NCI-H1694 treated with DMSO at 0.1 percent for 48 hours (cell line): ENCODE data around the gene ADCYAP1R1.

Experiments used
- DNase-seq: peaks from one replicate; lab custom pipeline; 2025; lab: John Stamatoyannopoulos, UW

Gene ADCYAP1R1

DNA sequence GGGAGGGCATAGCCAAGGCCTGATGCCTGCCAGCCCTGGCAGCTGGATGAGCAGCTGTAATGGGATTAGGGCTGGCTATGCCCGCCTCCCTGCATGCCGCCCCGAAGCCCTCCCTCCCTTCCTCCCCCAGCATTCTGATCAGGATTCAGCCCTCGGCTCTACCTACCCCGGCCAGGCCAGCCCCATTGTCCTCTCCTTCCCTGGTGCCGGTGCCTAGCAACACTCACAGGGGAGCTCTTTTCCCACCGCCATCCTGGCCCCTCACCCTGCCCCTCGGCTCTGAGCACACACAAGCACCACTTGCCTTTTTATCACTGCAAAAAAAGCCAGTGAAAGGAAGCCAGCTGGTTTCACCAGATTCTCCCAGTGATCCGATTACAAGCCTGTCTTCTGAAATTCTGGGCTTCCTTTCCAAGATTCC, 9.0 kb upstream of the ADCYAP1R1 start:
- peak; percentile 81 for DNase-seq

DNA sequence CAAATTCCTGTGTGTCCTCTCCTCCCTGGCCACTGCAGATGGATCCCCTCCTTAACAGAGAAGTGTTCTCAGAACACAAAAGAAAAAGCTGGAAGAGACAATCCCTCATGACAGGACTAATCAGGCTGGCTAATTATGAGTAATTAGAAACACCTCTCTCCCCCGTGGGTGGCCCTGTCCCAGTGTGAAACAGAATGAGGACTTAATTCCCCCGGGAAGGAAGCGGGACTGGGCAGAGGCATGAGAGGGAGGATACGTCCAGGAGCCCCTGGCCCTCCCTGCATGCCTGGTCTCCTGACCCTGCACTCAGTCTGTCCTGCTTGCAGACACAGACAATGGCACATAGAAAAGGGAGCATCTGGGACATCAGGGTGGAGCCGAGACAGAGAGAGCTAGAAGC, 7.6 kb upstream of the ADCYAP1R1 start:
- no peak for DNase-seq

DNA sequence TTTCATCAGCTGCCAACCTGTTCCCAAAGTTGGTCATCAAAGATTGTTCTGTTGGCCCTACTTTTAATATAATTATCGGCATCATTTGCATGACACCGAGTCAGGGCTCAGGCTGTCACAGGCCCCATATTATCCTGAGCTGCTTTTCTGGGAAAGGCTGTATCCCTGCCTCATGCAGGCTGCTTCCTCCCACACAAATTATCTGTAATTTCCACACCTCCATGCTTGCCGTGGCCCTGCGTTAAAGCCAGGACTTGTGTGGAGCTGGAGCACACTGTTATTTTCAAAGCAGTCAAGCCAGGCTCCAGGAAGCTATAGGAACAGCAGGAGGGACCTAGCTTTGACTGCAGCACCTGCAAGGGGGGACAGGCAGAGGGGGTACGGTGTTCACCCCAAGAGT, 5.4 kb upstream of the ADCYAP1R1 start:
- no peak for DNase-seq

DNA sequence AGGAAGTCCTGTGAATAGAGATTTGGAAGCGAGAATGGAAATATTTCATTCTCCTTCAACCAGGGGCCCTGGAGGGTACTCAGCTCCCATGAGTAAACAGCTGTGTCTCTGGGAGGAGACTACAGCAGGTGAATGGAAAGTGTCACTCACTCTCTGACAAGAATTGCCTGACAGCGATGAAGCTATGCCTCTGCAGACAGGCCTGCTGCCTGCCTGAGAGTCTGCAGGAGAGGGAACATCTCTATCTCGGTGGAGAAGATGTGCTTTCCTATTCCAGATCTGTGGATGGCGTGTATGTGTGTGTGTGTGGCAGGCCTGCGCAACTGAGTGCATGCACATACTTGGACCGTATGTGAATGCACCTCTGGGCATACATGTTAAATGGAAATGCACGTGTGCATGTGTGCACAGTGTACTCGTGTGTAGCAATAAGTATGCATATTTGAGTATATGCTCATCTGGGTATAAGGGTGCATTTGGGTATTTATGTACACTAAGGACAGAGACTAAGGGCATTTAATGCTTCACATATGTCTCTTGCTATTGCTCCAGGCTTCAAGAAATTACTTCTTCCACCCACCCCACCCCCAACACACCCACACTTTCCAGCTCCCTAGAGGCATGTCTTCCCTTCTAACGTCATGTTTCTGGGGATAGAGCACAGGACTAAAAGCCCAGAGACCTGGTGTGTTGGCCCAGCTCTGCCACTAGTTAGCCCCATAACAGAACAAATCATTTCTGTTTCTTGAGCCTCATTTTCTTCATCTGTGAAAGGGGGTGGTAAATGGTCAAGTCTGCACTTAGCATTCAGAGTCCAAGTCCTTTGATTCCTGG, 4.6 kb upstream of the ADCYAP1R1 start:
- DNase-seq = no peak

DNA sequence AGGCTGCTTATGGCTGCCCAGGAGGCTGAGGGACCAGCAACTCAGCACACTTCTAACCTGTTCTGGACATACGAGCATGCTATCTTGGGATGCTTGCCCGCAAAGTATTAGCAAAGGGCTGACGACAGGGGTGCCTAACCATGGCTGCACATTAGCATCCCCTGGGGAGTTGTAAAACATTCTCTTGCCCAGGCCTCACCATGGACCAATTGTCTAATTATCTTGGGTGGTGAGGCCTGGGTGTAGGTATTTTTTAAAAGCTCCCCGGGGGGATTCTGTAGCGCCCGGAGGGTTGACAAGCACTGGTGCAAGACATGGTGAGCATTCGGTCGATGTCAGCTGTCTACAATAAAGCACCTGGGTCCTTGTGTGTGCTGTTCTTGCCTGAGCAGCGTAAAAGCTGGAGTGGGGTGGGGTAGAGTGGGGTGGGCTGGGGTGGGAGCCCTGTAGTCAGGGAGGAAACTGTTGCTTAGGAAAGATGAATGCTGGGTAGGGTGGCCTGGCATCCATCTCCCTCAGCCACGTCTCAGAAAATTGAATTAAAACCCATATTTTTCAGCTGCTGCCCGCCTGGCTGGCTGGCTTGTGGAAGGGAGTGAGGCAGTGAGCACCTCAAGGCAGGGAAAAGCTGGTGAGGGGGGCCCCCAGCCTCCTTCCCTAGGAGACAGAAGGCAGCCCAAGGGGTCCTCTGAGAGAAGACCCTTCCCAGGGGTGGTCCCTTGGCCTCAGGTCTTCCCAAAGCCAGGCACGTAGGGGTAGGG, 2.9 kb upstream of the ADCYAP1R1 start:
- DNase-seq = no peak

DNA sequence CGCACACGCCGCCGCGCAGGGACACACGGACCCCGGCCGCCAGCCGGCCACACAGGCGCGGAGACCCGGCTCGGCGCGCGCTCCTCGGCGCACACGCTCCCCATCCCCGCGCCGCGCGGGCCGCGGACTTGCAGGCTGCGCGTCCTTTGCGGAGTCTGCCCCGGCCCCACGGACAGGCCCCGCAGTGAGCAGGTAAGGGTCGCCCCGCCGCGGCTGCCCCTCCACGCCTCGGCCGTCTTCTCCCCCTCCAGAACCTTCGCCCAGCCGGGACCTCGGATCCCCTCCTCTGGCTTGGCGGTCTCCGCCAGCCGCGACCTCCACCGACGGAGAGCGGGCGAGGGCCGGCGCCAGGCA, 356 bp downstream of the ADCYAP1R1 start:
- no peak for DNase-seq

DNA sequence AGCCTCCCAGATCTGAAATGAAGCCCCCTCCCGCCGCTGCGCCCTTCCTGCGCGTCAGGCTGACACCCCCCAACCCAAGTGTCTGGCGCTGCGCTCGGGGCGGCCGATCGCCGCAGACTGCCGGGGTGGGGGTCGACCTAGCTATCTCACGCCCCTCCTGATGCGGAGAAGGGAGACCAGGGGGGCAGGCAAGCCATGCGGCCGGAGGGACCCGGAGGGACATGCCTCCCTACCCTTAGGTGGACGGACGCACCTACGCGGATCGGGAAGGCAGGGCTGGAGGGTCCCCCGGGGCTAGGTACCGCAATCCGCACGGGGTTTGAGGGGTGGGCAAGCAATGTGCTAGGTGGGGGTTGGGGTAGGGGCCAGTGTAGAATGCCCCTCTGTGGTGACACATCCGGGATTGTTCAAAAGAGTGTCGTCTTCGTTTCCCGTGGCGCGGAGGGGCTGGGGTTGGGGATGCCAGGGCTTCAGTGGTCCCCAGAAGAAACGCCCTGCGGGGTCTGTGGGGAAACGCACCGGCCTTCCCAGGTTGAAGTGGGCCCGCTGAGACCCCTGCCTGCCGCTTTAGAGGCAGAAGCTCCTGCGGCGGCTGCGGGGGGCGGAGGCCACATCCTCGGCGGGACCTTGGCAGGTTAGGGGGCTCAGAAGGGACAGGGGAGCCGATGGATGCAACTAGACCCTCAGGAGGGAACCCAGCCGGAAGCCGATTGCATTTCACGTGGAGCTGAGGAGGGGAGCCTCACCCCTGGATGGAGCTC, 913 bp downstream of the ADCYAP1R1 start:
- no peak for DNase-seq

DNA sequence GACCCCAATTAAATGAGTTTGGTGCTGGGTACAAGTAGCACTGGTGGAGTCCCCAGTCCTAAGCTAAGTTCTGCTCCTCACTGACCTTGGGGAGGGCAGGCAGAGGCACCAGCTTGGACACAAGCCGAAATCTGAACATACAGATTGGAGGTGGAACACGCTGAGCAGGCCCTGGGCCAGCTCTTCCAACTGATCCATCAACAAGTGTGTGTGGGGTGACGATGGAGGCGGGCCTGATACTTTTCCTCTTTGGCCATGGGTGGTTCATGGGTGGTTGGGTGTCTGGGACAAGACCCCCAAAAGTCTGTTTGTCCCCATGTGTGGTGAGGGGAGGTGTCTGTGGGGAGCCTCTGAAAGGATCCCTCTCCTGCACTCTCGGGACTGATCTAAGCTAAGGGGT, 1.9 kb downstream of the ADCYAP1R1 start:
- no peak for DNase-seq

DNA sequence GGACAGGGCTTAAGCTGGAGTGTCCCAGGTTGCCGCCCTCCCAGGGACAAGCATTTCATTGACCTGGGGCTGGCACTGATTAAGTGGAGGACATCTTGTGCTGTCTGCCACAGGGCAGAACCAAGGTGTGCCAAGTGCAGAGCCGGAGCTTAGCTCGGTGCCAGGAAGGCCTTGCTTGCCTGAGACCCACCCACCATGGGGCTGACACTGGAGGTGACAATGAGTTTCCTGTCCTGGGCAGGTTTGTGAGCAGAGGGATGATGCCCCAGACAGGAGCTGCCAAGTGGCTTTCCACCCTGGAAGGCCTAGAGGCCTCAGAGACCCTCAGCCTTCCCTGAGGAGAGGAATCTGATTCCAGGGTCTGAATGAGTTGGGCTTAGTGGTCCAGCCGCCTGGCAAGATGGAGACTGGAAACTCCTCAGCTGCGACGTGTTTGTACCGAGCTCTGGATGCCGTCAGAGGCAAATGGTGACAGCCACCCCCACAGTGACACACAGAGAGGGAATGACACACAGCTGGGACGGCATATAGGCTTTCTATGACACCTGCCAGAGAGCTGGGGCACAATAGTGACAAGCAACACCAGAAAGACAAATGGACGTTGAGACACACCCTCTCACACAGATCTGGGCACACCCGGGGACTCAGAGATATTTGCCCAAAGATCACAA, 2.6 kb downstream of the ADCYAP1R1 start:
- DNase-seq = no peak

DNA sequence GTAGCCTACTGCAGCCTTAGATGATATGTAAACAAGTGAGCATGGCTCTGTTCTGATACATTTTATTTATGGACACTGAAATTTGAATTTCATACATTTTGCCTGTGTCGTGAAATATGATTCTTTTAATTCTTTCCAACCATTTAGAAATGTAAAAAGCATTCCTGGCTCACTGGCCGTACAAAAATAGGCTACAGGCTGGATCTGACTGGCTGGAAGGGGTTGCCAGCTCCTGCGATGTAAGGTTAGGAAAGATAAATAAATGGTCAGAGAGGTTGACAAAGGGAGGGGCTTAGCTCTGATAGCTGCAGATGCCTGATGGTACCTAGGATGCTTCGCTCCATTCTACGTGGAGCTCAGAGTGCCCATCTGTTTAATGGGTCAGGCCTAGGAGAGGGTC, 3.4 kb downstream of the ADCYAP1R1 start:
- no peak for DNase-seq

DNA sequence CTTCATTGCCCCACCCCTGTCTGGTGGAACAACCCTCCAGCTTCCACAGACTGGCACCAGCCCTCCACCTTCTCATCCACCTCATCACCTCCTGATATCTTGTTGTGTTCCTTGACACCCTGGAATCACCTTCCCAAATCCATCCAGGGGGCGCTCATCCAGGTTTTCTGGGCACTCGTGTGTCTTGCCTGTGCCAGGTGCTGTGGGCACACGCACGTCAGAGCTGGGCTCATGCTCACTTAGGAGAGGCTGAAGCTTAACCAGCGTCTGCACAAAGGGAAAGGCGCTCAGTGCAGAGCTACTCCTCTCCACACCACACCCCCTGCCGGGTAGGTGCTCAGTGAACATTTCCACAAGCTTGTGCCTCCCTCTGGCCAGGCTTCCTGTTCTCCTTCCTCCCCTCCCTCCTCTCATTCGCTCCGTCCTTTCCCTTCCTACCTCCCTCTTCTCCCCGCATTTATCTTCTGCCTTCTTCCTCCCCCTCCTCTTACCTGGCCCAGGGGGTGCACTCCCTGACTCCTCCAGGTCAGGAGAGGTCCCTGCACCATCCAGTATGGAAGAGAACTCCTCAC, 4.8 kb downstream of the ADCYAP1R1 start:
- peak; percentile 20 for DNase-seq

DNA sequence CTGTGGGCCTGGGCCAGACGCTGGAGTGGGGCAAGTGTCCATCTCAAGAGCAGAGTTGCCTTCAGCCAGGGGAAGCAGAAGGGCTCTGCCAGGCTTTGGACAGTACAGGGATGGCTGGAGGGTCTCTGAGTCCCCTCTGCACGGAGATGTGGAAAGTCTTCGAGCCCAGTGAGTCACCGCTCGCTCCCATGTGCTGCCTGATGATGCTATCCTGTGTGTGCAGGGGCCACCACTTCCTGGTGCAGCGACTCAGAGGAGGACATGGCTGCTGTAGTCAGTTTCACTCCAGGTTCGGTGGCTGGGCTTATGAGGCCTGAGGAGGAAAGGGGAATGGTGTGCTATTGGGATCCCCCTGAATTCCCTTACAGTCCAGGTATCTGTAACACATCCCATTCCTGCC, 6.0 kb downstream of the ADCYAP1R1 start:
- DNase-seq = no peak

DNA sequence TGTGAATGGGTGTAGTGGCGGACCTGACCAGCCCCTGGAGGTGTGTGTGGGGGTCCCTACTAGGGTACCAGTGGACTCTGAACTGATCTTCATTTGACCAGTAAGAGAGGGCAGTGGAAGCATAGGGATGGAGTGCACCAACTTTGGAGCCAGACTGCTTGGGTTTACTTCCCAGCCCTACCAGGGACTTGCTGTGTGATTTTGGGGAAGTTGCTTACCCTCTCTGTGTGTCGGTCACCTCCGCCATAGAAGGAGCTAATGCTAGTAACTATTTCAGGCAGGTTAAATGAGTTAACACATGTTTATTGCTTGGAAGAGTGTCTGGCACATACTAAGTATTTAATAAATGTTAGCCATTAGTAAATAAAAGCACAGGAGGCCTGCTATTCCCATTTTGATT, 6.6 kb downstream of the ADCYAP1R1 start:
- no peak for DNase-seq

DNA sequence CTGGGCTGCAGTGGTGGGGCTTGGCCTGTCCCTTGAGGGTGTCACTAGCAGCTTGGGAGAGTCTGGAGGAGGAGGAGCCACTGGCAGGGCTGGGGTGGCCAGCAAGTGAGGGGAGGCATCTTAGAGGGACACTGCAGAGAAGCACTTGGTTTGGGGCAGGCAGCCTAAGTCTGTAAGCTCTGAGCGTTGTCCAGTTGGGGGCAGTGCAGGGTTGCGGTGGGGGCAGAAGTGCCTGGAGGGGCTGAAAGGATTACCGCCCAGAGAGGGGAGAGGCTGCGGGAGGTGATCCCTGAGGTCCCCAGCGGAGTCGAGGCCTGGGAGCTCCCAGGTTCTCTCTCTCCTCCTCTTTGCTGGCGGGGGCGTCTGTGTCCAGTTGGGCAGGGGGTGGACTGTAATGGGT, 7.4 kb downstream of the ADCYAP1R1 start:
- no peak for DNase-seq

DNA sequence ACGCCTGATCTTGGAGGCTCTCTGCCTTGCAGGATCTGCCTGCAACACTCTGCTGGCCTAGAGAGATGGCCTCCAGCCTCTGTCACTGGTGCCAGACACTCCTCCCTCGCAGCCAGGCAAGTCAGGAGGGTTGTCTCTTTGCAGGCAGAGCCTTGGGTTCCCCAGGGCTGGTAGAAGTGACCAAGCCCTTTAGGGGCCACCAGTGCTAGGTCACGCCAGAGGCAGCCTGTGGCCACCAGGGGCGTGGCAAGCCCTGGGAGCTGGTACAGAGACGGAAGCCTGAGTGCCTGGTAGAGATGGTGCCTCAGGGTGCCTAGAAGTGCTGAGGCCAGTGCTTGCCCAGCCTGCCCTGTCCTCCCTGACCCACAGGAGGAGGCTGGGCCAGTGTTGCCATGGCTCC, 9.1 kb downstream of the ADCYAP1R1 start:
- no peak for DNase-seq

DNA sequence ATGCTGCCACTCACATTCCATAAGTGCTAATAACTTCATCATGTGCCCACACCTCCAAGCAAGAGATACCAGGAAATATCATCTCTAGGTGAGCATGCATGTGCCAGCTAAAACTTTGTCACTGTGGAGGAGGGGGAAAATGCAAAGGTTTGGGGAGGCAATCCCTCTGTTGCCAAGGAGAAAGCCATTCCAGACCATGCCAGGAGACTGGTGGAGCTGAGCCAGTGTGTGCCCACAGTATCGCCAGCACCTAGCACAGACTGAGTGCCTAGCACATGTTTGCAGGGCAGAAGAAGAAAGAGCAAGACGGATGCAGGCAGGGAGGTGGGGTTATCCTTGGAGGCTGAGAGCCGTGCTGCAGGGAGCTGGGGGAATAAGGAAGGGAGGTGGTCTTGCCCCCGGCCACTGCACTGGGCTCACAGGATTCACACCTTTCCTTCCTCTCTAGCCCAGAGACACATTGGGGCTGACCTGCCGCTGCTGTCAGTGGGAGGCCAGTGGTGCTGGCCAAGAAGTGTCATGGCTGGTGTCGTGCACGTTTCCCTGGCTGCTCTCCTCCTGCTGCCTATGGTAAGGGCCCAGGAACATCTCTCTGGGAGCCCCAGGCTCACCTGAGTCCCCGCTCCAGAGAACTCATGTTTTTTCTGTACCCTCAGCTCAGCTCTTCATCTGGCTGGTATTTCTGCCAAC, 10.8 kb downstream of the ADCYAP1R1 start:
- DNase-seq = no peak

DNA sequence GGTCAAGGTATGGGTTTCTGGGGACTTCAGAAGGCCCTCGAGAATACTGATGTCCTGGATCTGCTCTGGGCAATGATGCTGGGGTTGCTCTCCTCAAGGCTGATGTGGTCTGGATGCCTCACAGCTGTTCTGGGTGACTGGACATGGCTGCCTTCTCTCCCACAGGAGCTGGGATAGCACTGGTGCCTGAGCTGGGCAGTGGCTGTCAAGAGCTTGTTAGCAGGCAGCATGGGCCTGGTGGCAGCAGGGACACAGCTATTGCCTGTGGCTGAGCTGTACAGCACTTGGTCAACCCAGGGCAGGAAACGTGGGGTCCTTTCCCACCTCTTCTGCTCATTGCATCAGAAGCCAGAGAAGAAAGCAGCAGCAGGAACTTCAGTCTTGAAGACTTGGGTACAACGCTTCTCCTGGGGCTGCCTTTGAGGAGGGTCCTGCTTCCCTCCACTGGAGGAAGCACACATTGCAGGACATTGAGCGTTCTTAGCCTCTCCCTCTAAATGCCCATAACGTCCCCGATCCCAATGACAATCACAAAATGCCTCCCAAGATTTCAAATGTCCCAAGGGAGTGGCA, 13.0 kb downstream of the ADCYAP1R1 start:
- no peak for DNase-seq

DNA sequence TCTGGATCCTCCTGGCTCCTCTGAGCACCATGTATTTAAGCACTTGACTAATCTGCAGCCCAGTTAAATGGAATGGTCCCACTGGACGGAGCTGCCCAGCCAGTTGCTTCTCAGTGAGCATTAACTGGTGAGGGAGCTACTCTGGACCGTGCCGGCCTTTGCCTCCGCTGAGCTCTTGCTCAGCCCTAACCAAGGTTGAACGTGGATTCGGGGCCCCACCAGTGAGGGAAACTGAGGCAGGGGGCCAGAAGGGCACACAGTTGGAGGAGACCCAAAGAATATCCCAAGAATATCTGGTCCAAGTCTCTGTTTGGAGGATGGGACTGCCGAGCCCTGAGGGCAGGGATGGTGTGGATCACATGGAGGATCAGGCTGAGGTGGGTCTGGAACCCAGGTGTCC, 13.7 kb downstream of the ADCYAP1R1 start:
- DNase-seq = no peak

DNA sequence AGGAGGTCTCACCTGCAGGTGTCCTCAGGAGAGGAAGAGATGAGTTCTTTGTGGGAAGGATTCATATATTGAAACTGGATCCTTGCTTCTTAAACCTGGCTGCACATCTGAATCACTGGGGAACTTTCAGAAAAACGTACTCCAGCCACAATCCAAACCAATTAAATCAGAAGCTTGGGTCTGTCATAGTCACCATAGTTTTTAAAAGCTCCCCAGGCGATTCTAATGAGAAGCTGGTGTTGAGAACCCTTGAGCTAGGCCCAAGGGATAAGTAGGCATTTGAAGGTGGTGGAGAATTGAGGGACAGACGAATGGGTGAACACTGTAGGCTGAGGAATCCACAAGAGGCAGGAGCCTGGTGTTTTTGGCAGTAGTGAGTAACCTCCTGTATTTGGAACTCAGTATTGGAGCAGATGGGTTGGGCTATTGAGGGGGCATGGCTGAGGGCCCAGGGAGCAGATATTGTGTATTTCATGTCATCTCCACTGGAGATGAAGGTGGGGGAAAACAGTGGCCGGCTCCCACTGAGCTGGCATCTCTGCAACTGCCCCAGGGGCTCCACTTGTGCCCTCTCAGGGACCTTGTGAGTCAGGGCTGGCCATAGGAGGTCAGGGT, 14.5 kb downstream of the ADCYAP1R1 start:
- DNase-seq = peak; percentile 23

DNA sequence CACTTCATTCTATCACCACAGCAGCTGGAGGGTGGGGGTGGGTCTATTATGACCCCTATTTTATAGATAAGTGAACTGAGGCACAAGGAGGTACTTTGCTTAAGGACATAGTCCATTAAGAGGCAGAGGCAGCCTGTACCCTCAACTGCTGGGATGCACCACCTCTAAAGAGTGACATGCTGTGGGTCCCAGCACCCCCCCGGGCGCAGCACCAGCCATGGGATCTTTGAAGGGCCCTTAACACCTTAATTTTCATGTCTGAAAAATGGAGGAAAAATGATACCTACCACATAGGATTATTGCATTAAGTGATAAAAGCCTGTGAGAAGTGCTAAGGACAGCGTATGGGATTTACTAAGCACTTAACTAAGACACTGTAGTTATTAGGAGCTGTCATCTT, 15.4 kb downstream of the ADCYAP1R1 start:
- DNase-seq = no peak
